Suprapubic skin (tissue), 4 donors: ENCODE results near the gene TMEM232. TPM values are rescaled to one million over a fixed set of nuclear protein-coding genes. Genes with fewer than 3 reads are reported as not detected.
"Not testable (repeated sequence)": the region's sequence is repeated elsewhere in the genome, so short reads cannot be mapped to it uniquely, and the experiment has no call there.

Source experiments
- DNase-seq, 2 donors: peaks; one replicate each; pipeline ENCODE4 v3.0.0-alpha.2; 2019; ENCODE audit warnings: low spot score in 2 of 2
- H3K27ac ChIP-seq: fragments of 200-600 bp; sonication (generic); one replicate; pipeline ENCODE4 v1.5.1; 2019
- H3K27me3 ChIP-seq: fragments of 200-600 bp; sonication (generic); one replicate; pipeline ENCODE4 v1.5.1; 2019
- H3K36me3 ChIP-seq: fragments of 200-600 bp; sonication (generic); one replicate; pipeline ENCODE4 v1.5.1; 2019
- H3K4me1 ChIP-seq: fragments of 200-600 bp; sonication (generic); one replicate; pipeline ENCODE4 v1.5.1; 2019
- H3K4me3 ChIP-seq: fragments of 200-600 bp; sonication (generic); one replicate; pipeline ENCODE4 v1.5.1; 2019; ENCODE audit warnings: mild to moderate bottlenecking
- H3K9me3 ChIP-seq: fragments of 200-600 bp; sonication (generic); one replicate; pipeline ENCODE4 v1.5.1; 2019
- CTCF ChIP-seq, 2 donors: fragments of 200-600 bp in 1 of 2; fragments of 450-650 bp in 1 of 2; sonication (generic) in 1 of 2; IDR thresholded peaks; one replicate each; pipeline ENCODE4 v1.5.1; 2016 to 2019; ENCODE audit warnings: antibody characterized with exemption in 2 of 2, mild to moderate bottlenecking in 1 of 2, moderate library complexity in 1 of 2
- EP300 ChIP-seq: sonication (generic); formaldehyde crosslinking; IDR thresholded peaks from one replicate; pipeline ENCODE4 v1.6.1; 2017; ENCODE audit warnings: antibody characterized with exemption
- POLR2A ChIP-seq, 2 donors: fragments of 450-650 bp; IDR thresholded peaks; one replicate each; pipeline ENCODE4 v1.6.1; 2017; ENCODE audit warnings: antibody characterized with exemption in 2 of 2, mild to moderate bottlenecking in 2 of 2, moderate library complexity in 2 of 2
- POLR2AphosphoS5 ChIP-seq, 3 donors: sonication (generic); formaldehyde crosslinking; IDR thresholded peaks; one replicate each; pipeline ENCODE4 v1.6.1; 2017; ENCODE audit warnings: antibody characterized with exemption in 3 of 3
- WGBS: methylation state at CpG from one replicate; pipeline ENCODE4 v1.1.5; 2018; 5-methylcytosine and 5-hydroxymethylcytosine counted together
- total RNA-seq, 4 donors: library from RNA; depleted of rRNA; stranded (reverse); fragments of >200 nt; gene quantifications; one replicate each; pipeline ENCODE4 v1.1.0, GENCODE V29; 2016

The TMEM232 gene
- total RNA-seq, 4 donors from 2014 or later, result 0.76 to 1.9 (median 0.98) TPM

GRCh38 chr5:110681953-110682352, 44.5 kb downstream of the TMEM232 start:
- DNase-seq, result no peak
- no peaks in the 10 kb centered on the region for H3K9me3 ChIP-seq
- H3K27ac ChIP-seq, result no peak overlapping the region
- H3K27me3 ChIP-seq, result no peaks in the 10 kb centered on the region
- TF ChIP-seq POLR2AphosphoS5 (IDR thresholded peaks at IDR 0.05), result no peak
- no peak for TF ChIP-seq POLR2A (IDR thresholded peaks at IDR 0.05)
- TF ChIP-seq CTCF (IDR thresholded peaks at IDR 0.05), result no peak
- TF ChIP-seq EP300, result no peak
- no peaks in the 10 kb centered on the region for H3K4me1 ChIP-seq
- no peaks in the 10 kb centered on the region for H3K36me3 ChIP-seq
- no peak overlapping the region for H3K4me3 ChIP-seq

- TF ChIP-seq EP300 (no peak), CTCF (IDR thresholded peaks at IDR 0.05) (no peak), POLR2AphosphoS5 (IDR thresholded peaks at IDR 0.05) (no peak), POLR2A (IDR thresholded peaks at IDR 0.05) (no peak)
These were observed 45.4 kb downstream of the TMEM232 start for GRCh38 chr5:110681109-110681508.

GRCh38 chr5:110676554-110676953, 49.9 kb downstream of the TMEM232 start:
- not testable (repeated sequence) for H3K36me3 ChIP-seq, H3K4me3 ChIP-seq, DNase-seq, H3K9me3 ChIP-seq, H3K27me3 ChIP-seq, H3K4me1 ChIP-seq, H3K27ac ChIP-seq
- WGBS, result 98% methylated on average over 9 of the region's 9 CpGs

More at GRCh38 chr5:110681109-110681508, 45.4 kb downstream of the TMEM232 start:
- Histone ChIP-seq H3K4me3 (no peak overlapping the region), H3K4me1 (no peaks in the 10 kb centered on the region), H3K36me3 (no peaks in the 10 kb centered on the region), H3K27me3 (no peaks in the 10 kb centered on the region), H3K27ac (no peak overlapping the region), H3K9me3 (no peaks in the 10 kb centered on the region)
- 59% methylated on average over 3 of the region's 3 CpGs for WGBS
- no peak for DNase-seq

GRCh38 chr5:110665184-110665726, 61.2 kb downstream of the TMEM232 start:
- DNase-seq, result no peak
- WGBS, result 76% methylated on average over 6 of the region's 6 CpGs
- Histone ChIP-seq H3K36me3 (no peaks in the 10 kb centered on the region), H3K27ac (no peak overlapping the region), H3K4me3 (no peak overlapping the region), H3K27me3 (no peaks in the 10 kb centered on the region), H3K9me3 (no peaks in the 10 kb centered on the region), H3K4me1 (no peaks in the 10 kb centered on the region)
- no peak for TF ChIP-seq POLR2A (IDR thresholded peaks at IDR 0.05)
- TF ChIP-seq CTCF (IDR thresholded peaks at IDR 0.05), result no peak
- TF ChIP-seq POLR2AphosphoS5 (IDR thresholded peaks at IDR 0.05), result no peak
- no peak for TF ChIP-seq EP300

GRCh38 chr5:110663525-110663924, 62.9 kb downstream of the TMEM232 start:
- H3K4me1 ChIP-seq, result no peaks in the 10 kb centered on the region
- no peak for DNase-seq
- 97% methylated on average over 1 of the region's 1 CpG for WGBS
- TF ChIP-seq EP300 (no peak), CTCF (IDR thresholded peaks at IDR 0.05) (no peak), POLR2A (IDR thresholded peaks at IDR 0.05) (no peak), POLR2AphosphoS5 (IDR thresholded peaks at IDR 0.05) (no peak)
- no peaks in the 10 kb centered on the region for H3K9me3 ChIP-seq
- H3K27me3 ChIP-seq, result no peaks in the 10 kb centered on the region
- no peak overlapping the region for H3K27ac ChIP-seq
- H3K4me3 ChIP-seq, result no peak overlapping the region
- no peaks in the 10 kb centered on the region for H3K36me3 ChIP-seq

- H3K4me1 ChIP-seq, result no peaks in the 10 kb centered on the region
- no peak for DNase-seq
- no peak overlapping the region for H3K27ac ChIP-seq
- no peaks in the 10 kb centered on the region for H3K9me3 ChIP-seq
- WGBS, result 65% methylated on average over 5 of the region's 5 CpGs
- no peak overlapping the region for H3K4me3 ChIP-seq
- H3K36me3 ChIP-seq, result no peaks in the 10 kb centered on the region
- no peaks in the 10 kb centered on the region for H3K27me3 ChIP-seq
- TF ChIP-seq EP300 (no peak), POLR2AphosphoS5 (IDR thresholded peaks at IDR 0.05) (no peak)
These were observed 68.5 kb downstream of the TMEM232 start for GRCh38 chr5:110658006-110658405.
